HepG2 (cell line): ENCODE measurements around the gene SPTSSA. TPM values are rescaled to one million over a fixed set of nuclear protein-coding genes. Genes with fewer than 3 reads are reported as not detected.
A peak's percentile ranks its signal among the peaks of the same experiment; 100 is the strongest.

Experiments used
- ATAD3A ChIP-seq: sonication (generic); formaldehyde crosslinking; IDR thresholded peaks from 2 replicates; pipeline ENCODE4 v1.4.0; 2020; ENCODE audit warnings: missing genetic modification reagents
- HMGA1 ChIP-seq: sonication (generic); formaldehyde crosslinking; conservative IDR thresholded peaks from 2 replicates; pipeline ENCODE4 v1.4.0; 2020; ENCODE audit warnings: missing genetic modification reagents
- MTA1 ChIP-seq: sonication (generic); formaldehyde crosslinking; IDR thresholded peaks from 2 replicates; pipeline ENCODE4 v1.4.0; 2020; ENCODE audit warnings: missing genetic modification reagents, mild to moderate bottlenecking, borderline replicate concordance
- PAWR ChIP-seq: sonication (generic); formaldehyde crosslinking; IDR thresholded peaks from 2 replicates; pipeline ENCODE4 v1.4.0; 2020; ENCODE audit warnings: missing genetic modification reagents, mild to moderate bottlenecking, borderline replicate concordance
- RARG ChIP-seq: sonication (generic); formaldehyde crosslinking; IDR thresholded peaks from 2 replicates; pipeline ENCODE4 v1.4.0; 2020; ENCODE audit warnings: low read depth, mild to moderate bottlenecking, missing genetic modification reagents
- ZNF296 ChIP-seq: sonication (generic); formaldehyde crosslinking; conservative IDR thresholded peaks from 2 replicates; pipeline ENCODE4 v1.5.0; 2020; ENCODE audit warnings: mild to moderate bottlenecking, missing genetic modification reagents
- ZNF484 ChIP-seq: sonication (generic); formaldehyde crosslinking; IDR thresholded peaks from 2 replicates; pipeline ENCODE4 v1.5.1; 2020; ENCODE audit warnings: mild to moderate bottlenecking, low read depth, missing genetic modification reagents, borderline replicate concordance
- ZNF660 ChIP-seq: sonication (generic); formaldehyde crosslinking; IDR thresholded peaks from 2 replicates; pipeline ENCODE4 v1.5.1; 2020; ENCODE audit warnings: mild to moderate bottlenecking, low read depth, missing genetic modification reagents, borderline replicate concordance
- ZNF678 ChIP-seq: sonication (generic); formaldehyde crosslinking; IDR thresholded peaks from 2 replicates; pipeline ENCODE4 v1.4.0; 2020; ENCODE audit warnings: mild to moderate bottlenecking, missing genetic modification reagents
- ZNF724P ChIP-seq: sonication (generic); formaldehyde crosslinking; IDR thresholded peaks from 2 replicates; pipeline ENCODE4 v1.8.0; 2022; ENCODE audit warnings: missing genetic modification reagents, borderline replicate concordance
- ZNF83 ChIP-seq: sonication (generic); formaldehyde crosslinking; IDR thresholded peaks from 2 replicates; pipeline ENCODE4 v1.4.0; 2020; ENCODE audit warnings: missing genetic modification reagents, mild to moderate bottlenecking, borderline replicate concordance
- polyA plus RNA-seq, 8 experiments: library from polyadenylated mRNA; depleted of rRNA in 3 of 8; stranded (reverse) in 7 of 8; unstranded in 1 of 8; fragments of >200 nt; fragmentation: Illumina TruSeq in 4 of 8; extraction: Trizol in 4 of 8; gene quantifications; 2 replicates each; pipeline versions ENCODE4 v1.2.1 to v1.2.3, GENCODE V29; 2011 to 2016; ENCODE audit warnings: low read depth in 4 of 8, missing spikeins in 1 of 8, mixed read lengths in 1 of 8; ENCODE audit not compliant: insufficient read depth in 1 of 8
- total RNA-seq, 5 experiments: library from RNA; depleted of rRNA; stranded (reverse); fragments of >200 nt; fragmentation: Illumina TruSeq; extraction: Trizol; gene quantifications; 2 replicates each; pipeline ENCODE4 v1.2.3, GENCODE V29; 2016; ENCODE audit warnings: low read depth in 1 of 5
- TF ChIP-seq, protein P1 (sequence below): sonication (generic); formaldehyde crosslinking; IDR thresholded peaks from 2 replicates; pipeline ENCODE4 v1.4.0; 2020; ENCODE audit warnings: missing genetic modification reagents, low read depth, mild to moderate bottlenecking, borderline replicate concordance
- TF ChIP-seq, protein P2 (sequence below): sonication (generic); formaldehyde crosslinking; IDR thresholded peaks from 2 replicates; pipeline ENCODE4 v1.5.0; 2020; ENCODE audit warnings: mild to moderate bottlenecking, low read depth, missing genetic modification reagents, borderline replicate concordance
- TF ChIP-seq, protein P3 (sequence below): sonication (generic); formaldehyde crosslinking; IDR thresholded peaks from 2 replicates; pipeline ENCODE4 v1.5.0; 2020; ENCODE audit warnings: missing genetic modification reagents
- TF ChIP-seq, protein P4 (sequence below): sonication (generic); formaldehyde crosslinking; conservative IDR thresholded peaks from 2 replicates; pipeline ENCODE4 v1.8.1; 2023; ENCODE audit warnings: missing genetic modification reagents
- TF ChIP-seq, protein P5 (sequence below): sonication (generic); formaldehyde crosslinking; IDR thresholded peaks from 2 replicates; pipeline ENCODE4 v1.5.0; 2020; ENCODE audit warnings: mild to moderate bottlenecking, missing genetic modification reagents, borderline replicate concordance
- TF ChIP-seq, protein P6 (sequence below): sonication (generic); formaldehyde crosslinking; IDR thresholded peaks from 2 replicates; pipeline ENCODE4 v1.8.1; 2023; ENCODE audit warnings: mild to moderate bottlenecking, missing genetic modification reagents
- TF ChIP-seq, protein P7 (sequence below): sonication (generic); formaldehyde crosslinking; IDR thresholded peaks from 2 replicates; pipeline ENCODE4 v1.4.0; 2020; ENCODE audit warnings: missing genetic modification reagents, mild to moderate bottlenecking, borderline replicate concordance

The SPTSSA gene
- total and polyA plus RNA-seq, 2 of the 13 experiments (the other 11 are each of a cell fraction or from before 2014, with no cell fraction given): 19.1 to 86.1 TPM

DNA sequence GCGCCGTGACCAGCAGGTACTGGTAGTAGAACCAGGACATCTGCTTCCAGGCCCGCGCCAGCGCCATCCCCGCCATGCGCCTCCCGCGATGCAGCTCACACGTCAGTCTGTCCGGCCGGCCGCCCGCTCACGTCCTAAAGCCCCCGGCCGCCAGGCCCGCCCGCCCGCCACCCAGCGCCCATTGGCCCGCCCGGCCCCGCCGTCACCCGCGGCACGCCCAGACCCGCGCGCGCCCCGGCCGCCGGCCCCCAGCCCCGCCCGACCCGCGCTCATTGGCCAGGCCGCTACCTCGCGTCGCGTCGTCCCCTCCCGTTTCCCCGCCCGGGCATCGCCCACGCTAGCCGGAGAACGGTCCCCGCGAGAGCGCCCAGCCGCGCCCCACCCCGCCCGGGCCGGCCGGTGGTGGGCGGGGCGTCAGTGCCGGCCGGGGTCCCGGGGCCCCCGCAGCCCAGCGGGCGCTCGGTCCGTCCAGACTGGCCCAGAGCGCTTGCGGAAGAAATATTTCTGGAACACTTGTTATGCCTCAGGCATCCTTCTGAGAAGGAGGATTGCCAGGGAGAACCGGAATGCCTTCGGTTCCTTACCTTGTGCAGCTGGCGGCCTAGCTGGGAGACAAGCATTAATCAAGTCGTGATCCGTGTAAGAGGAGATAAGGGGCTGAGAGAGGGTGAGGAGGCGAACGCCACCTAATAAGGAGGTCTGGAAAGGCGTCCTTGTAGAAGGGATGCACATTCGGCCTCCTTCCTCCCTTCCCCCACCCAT, at the start of gene SPTSSA (continued):
- TF ChIP-seq, protein P1, sequence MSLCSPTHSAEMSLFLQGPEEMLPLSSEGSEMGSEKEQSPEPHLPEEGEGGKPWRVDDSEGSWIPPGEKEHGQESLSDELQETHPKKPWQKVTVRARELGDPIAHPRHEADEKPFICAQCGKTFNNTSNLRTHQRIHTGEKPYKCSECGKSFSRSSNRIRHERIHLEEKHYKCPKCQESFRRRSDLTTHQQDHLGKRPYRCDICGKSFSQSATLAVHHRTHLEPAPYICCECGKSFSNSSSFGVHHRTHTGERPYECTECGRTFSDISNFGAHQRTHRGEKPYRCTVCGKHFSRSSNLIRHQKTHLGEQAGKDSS (CRISPR knock-in tag): peak; percentile 85
- TF ChIP-seq, protein P2, sequence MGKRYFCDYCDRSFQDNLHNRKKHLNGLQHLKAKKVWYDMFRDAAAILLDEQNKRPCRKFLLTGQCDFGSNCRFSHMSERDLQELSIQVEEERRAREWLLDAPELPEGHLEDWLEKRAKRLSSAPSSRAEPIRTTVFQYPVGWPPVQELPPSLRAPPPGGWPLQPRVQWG: no peak
- 0 out of 2 replicates have a peak, but pooled peaks have one; percentile 84 for TF ChIP-seq ZNF296
- TF ChIP-seq ZNF678 (CRISPR knock-in tag): peak; percentile 96; the same call in 1 of the 2 replicates
- peak; percentile 68; the same call in 1 of the 2 replicates for TF ChIP-seq ZNF484 (CRISPR knock-in tag)
- TF ChIP-seq ZNF660: no peak
- TF ChIP-seq, protein P3, sequence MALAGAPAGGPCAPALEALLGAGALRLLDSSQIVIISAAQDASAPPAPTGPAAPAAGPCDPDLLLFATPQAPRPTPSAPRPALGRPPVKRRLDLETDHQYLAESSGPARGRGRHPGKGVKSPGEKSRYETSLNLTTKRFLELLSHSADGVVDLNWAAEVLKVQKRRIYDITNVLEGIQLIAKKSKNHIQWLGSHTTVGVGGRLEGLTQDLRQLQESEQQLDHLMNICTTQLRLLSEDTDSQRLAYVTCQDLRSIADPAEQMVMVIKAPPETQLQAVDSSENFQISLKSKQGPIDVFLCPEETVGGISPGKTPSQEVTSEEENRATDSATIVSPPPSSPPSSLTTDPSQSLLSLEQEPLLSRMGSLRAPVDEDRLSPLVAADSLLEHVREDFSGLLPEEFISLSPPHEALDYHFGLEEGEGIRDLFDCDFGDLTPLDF (CRISPR knock-in tag): peak; percentile 65
- TF ChIP-seq, protein P4, sequence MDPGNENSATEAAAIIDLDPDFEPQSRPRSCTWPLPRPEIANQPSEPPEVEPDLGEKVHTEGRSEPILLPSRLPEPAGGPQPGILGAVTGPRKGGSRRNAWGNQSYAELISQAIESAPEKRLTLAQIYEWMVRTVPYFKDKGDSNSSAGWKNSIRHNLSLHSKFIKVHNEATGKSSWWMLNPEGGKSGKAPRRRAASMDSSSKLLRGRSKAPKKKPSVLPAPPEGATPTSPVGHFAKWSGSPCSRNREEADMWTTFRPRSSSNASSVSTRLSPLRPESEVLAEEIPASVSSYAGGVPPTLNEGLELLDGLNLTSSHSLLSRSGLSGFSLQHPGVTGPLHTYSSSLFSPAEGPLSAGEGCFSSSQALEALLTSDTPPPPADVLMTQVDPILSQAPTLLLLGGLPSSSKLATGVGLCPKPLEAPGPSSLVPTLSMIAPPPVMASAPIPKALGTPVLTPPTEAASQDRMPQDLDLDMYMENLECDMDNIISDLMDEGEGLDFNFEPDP (CRISPR knock-in tag): no peak; the same call in none of the 2 replicates
- TF ChIP-seq PAWR (CRISPR knock-in tag): 0 out of 2 replicates have a peak, but pooled peaks have one; percentile 79
- TF ChIP-seq RARG (CRISPR knock-in tag): no peak
- no peak for TF ChIP-seq HMGA1 (CRISPR knock-in tag)
- peak; percentile 71 for TF ChIP-seq ATAD3A (CRISPR knock-in tag)
- no peak for TF ChIP-seq MTA1 (CRISPR knock-in tag)
- TF ChIP-seq ZNF724P (CRISPR knock-in tag): peak; percentile 95
- TF ChIP-seq, protein P5, sequence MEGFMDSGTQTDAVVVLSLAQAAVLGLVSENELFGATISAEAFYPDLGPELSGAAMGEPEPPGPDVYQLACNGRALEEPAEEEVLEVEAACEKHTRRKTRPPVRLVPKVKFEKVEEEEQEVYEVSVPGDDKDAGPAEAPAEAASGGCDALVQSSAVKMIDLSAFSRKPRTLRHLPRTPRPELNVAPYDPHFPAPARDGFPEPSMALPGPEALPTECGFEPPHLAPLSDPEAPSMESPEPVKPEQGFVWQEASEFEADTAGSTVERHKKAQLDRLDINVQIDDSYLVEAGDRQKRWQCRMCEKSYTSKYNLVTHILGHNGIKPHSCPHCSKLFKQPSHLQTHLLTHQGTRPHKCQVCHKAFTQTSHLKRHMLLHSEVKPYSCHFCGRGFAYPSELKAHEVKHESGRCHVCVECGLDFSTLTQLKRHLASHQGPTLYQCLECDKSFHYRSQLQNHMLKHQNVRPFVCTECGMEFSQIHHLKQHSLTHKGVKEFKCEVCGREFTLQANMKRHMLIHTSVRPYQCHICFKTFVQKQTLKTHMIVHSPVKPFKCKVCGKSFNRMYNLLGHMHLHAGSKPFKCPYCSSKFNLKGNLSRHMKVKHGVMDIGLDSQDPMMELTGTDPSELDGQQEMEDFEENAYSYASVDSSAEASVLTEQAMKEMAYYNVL: peak; percentile 75
- TF ChIP-seq, protein P6, sequence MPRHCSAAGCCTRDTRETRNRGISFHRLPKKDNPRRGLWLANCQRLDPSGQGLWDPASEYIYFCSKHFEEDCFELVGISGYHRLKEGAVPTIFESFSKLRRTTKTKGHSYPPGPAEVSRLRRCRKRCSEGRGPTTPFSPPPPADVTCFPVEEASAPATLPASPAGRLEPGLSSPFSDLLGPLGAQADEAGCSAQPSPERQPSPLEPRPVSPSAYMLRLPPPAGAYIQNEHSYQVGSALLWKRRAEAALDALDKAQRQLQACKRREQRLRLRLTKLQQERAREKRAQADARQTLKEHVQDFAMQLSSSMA (CRISPR knock-in tag): peak; percentile 58; the same call in 1 of the 2 replicates
- TF ChIP-seq, protein P7, sequence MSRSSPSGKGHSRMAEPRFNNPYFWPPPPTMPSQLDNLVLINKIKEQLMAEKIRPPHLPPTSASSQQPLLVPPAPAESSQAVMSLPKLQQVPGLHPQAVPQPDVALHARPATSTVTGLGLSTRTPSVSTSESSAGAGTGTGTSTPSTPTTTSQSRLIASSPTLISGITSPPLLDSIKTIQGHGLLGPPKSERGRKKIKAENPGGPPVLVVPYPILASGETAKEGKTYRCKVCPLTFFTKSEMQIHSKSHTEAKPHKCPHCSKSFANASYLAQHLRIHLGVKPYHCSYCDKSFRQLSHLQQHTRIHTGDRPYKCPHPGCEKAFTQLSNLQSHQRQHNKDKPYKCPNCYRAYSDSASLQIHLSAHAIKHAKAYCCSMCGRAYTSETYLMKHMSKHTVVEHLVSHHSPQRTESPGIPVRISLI (CRISPR knock-in tag): peak; percentile 34; the same call in 1 of the 2 replicates
- peak; percentile 90; the same call in 1 of the 2 replicates for TF ChIP-seq ZNF83 (CRISPR knock-in tag)
